D721Med (cell line): ENCODE results near the gene TUNAR.

Experiments
- DNase-seq: peaks from one replicate; pipeline ENCODE4 v3.0.0; 2011; ENCODE audit warnings: low spot score; ENCODE audit not compliant: insufficient read length
- FAIRE-seq: peaks from 2 replicates; lab custom pipeline; 2011; peaks lifted over from hg19 to GRCh38; lab: Jason Lieb, UNC
- CTCF ChIP-seq: IDR thresholded peaks from 2 replicates; pipeline ENCODE4 v1.5.1; 2012; ENCODE audit warnings: mild to moderate bottlenecking, control low read depth; ENCODE audit not compliant: insufficient read depth; ENCODE audit errors: missing control alignments

The TUNAR gene

GRCh38 chr14:95896498-95897135 lies 20.0 kb downstream of the TUNAR start:
- DNase-seq (no peak), FAIRE-seq (no peak)
- no peak for TF ChIP-seq CTCF

GRCh38 chr14:95897280-95897679 lies 20.6 kb downstream of the TUNAR start:
- TF ChIP-seq CTCF = no peak
- DNase-seq (no peak), FAIRE-seq (no peak)

- FAIRE-seq (no peak), DNase-seq (no peak)
- no peak for TF ChIP-seq CTCF
Observed at GRCh38 chr14:95901054-95901453, 24.4 kb downstream of the TUNAR start.

- TF ChIP-seq CTCF = no peak
- FAIRE-seq (no peak), DNase-seq (no peak)
Observed at GRCh38 chr14:95902273-95902826, 25.7 kb downstream of the TUNAR start.

- no peak for TF ChIP-seq CTCF
- FAIRE-seq (no peak), DNase-seq (no peak)
Observed at GRCh38 chr14:95903165-95903564, 26.5 kb downstream of the TUNAR start.

GRCh38 chr14:95903616-95904107 lies 27.0 kb downstream of the TUNAR start:
- no peak for FAIRE-seq
- no peak for TF ChIP-seq CTCF
- no peak for DNase-seq

- FAIRE-seq (no peak), DNase-seq (no peak)
- no peak for TF ChIP-seq CTCF
Observed at GRCh38 chr14:95906591-95906990, 30.0 kb downstream of the TUNAR start.
